Measurements from ENCODE around the gene DSG3. TPM values are rescaled to one million over a fixed set of nuclear protein-coding genes. Genes with fewer than 3 reads are reported as not detected.
A peak's percentile ranks its signal among the peaks of the same experiment; 100 is the strongest.
"Not testable (repeated sequence)": the region's sequence is repeated elsewhere in the genome, so short reads cannot be mapped to it uniquely, and the experiment has no call there.

The DSG3 gene
- total RNA-seq, 4 donors from 2014 or later, result under 0.01 TPM; not detected in 3

- in situ Hi-C loops (cut with MboI; ENCODE audit: low pct_ligation_motif_present in 1 of 4, low pct_unique_long_range_greater_than_20kb in 1 of 4, low sequenced_read_pairs in 3 of 4) (no loop called here), intact Hi-C loops (cut with DNase I; ENCODE audit: low total_unique reads) (no loop called here)
- Histone ChIP-seq H3K9me3 (no peaks in the 10 kb centered on the region), H3K4me1 (peaks cover 0 to 38% (median 12%) of the 10 kb centered on the region in 4 donors), H3K27ac (peak overlapping the region in 2 of 4 donors; percentile 28 to 33), H3K36me3 (no peaks in the 10 kb centered on the region), H3K27me3 (peaks cover 14% of the 10 kb centered on the region), H3K4me3 (no peak overlapping the region)
- TF ChIP-seq CTCF (IDR thresholded peaks at IDR 0.05) (no peak), POLR2A (IDR thresholded peaks at IDR 0.05) (no peak), EP300 (IDR thresholded peaks at IDR 0.05; ENCODE audit: low read depth) (no peak), POLR2AphosphoS5 (IDR thresholded peaks at IDR 0.05) (no peak)
- no peak for DNase-seq
These were observed 46.4 kb downstream of the DSG3 start for GRCh38 chr18:31493941-31494340.

GRCh38 chr18:31494705-31495244 is 47.2 kb downstream of the DSG3 start:
- Histone ChIP-seq H3K27me3 (peaks cover 14% of the 10 kb centered on the region), H3K27ac (peak overlapping the region in 1 of 4 donors; percentile 33), H3K4me1 (peaks cover 0 to 35% (median 12%) of the 10 kb centered on the region in 4 donors)
- H3K9me3 ChIP-seq; DNase-seq; H3K36me3 ChIP-seq; in situ Hi-C loops (cut with MboI; ENCODE audit: low pct_ligation_motif_present in 1 of 4, low pct_unique_long_range_greater_than_20kb in 1 of 4, low sequenced_read_pairs in 3 of 4); intact Hi-C loops (cut with DNase I; ENCODE audit: low total_unique reads); H3K4me3 ChIP-seq: not testable (repeated sequence)
- WGBS, 2 donors (ENCODE audit: low coverage in 1 of 2), result 81% methylated on average over 2 of the region's 2 CpGs; no CpG with 5 or more reads in 1 of the 2 donors

GRCh38 chr18:31497404-31497835 is 49.9 kb downstream of the DSG3 start:
- no peaks in the 10 kb centered on the region for H3K9me3 ChIP-seq
- peak; percentile 47 for DNase-seq
- 45% methylated on average over 13 of the region's 25 CpGs; no CpG with 5 or more reads in 1 of the 2 donors for WGBS, 2 donors (ENCODE audit: low coverage in 1 of 2)
- in situ Hi-C loops (cut with MboI; ENCODE audit: low pct_ligation_motif_present in 1 of 4, low pct_unique_long_range_greater_than_20kb in 1 of 4, low sequenced_read_pairs in 3 of 4), result no loop called here
- TF ChIP-seq POLR2AphosphoS5 (IDR thresholded peaks at IDR 0.05) (no peak), CTCF (IDR thresholded peaks at IDR 0.05) (no peak), POLR2A (IDR thresholded peaks at IDR 0.05) (no peak), EP300 (IDR thresholded peaks at IDR 0.05; ENCODE audit: low read depth) (no peak)
- peak overlapping the region; percentile 88 to 97 (median 91) for H3K27ac ChIP-seq
- H3K36me3 ChIP-seq, result no peaks in the 10 kb centered on the region
- peak overlapping the region; percentile 57 to 78 (median 74) for H3K4me3 ChIP-seq
- H3K4me1 ChIP-seq, result peaks cover 0 to 30% (median 4%) of the 10 kb centered on the region in 4 donors
- intact Hi-C loops (cut with DNase I; ENCODE audit: low total_unique reads), result no loop called here
- peaks cover 14% of the 10 kb centered on the region for H3K27me3 ChIP-seq

- H3K27ac ChIP-seq, result peak within 1 kb of the TSS; percentile 88 to 97 (median 91)
- no peaks in the 10 kb centered on the region for H3K36me3 ChIP-seq
- 1% methylated on average over 47 of the region's 79 CpGs; no CpG with 5 or more reads in 1 of the 2 donors for WGBS, 2 donors (ENCODE audit: low coverage in 1 of 2)
- TF ChIP-seq POLR2AphosphoS5 (IDR thresholded peaks at IDR 0.05), result peak; percentile 3 to 79 (median 78)
- TF ChIP-seq POLR2A (IDR thresholded peaks at IDR 0.05), result peak; percentile 87
- peak in 1 of 5 experiments; percentile 19 for TF ChIP-seq CTCF (IDR thresholded peaks at IDR 0.05)
- TF ChIP-seq EP300 (IDR thresholded peaks at IDR 0.05; ENCODE audit: low read depth), result peak; percentile 59
- H3K4me3 ChIP-seq, result peak within 1 kb of the TSS; percentile 57 to 78 (median 74)
- H3K27me3 ChIP-seq, result peaks cover 14% of the 10 kb centered on the region
- peaks cover 0 to 30% (median 4%) of the 10 kb centered on the region in 4 donors for H3K4me1 ChIP-seq
- no peaks in the 10 kb centered on the region for H3K9me3 ChIP-seq
- intact Hi-C loops (cut with DNase I; ENCODE audit: low total_unique reads), result no loop called here
- peak; percentile 92 for DNase-seq
- in situ Hi-C loops (cut with MboI; ENCODE audit: low pct_ligation_motif_present in 1 of 4, low pct_unique_long_range_greater_than_20kb in 1 of 4, low sequenced_read_pairs in 3 of 4), result no loop called here
These were observed 50.5 kb downstream of the DSG3 start, which contains the start of gene DSG2 for GRCh38 chr18:31497836-31498573. TSS of gene DSG2 (plus strand) at chr18:31498177. CDS start at chr18:31498252, 75 bp downstream.

All from transverse colon (tissue), 4 donors.